ENCODE data around the gene C2CD2. TPM values are rescaled to one million over a fixed set of nuclear protein-coding genes. Genes with fewer than 3 reads are reported as not detected.

Gene C2CD2
- total RNA-seq, 2 experiments from 2014 or later: 6.2 to 7.1 TPM

DNA sequence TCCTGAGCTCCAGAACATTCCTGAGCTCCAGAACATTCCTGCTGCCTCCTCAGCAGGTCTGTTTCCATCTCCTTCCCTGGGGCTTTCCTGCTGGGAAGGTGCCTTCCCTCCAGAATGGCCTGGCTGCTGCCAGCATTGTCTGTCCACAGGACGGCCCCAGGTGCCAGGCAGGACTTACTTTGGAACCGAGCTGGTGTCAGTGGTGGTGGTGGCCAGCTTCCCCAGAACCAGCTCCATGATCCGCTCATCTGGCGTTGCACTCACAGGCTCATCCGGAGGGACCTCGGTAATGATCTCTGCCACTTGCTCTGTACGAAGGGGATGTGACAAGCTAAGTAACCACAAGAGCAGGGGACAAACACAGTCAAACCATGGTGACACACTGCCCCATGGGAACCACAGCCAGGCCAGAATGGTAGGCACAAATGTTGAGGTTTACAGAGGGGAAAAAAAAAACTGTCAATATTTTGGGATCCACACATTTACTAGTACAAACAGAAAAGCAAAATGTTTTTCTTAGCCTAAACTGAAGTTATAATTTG is 116.0 kb downstream of the C2CD2 start:
- DNase-seq: no peak
- no peak for ATAC-seq
- Mint-ChIP-seq H3K4me3 (no peak overlapping the region), H3K36me3 (ENCODE audit: low read depth) (peaks cover 42% of the 10 kb centered on the region), H3K9me3 (peaks cover 7% of the 10 kb centered on the region), H3K27ac (no peak overlapping the region), H3K4me1 (ENCODE audit: low read depth) (no peaks in the 10 kb centered on the region), H3K27me3 (no peaks in the 10 kb centered on the region)
- intact Hi-C loops (cut with micrococcal nuclease): no loop called here
- TF ChIP-seq, protein P1, sequence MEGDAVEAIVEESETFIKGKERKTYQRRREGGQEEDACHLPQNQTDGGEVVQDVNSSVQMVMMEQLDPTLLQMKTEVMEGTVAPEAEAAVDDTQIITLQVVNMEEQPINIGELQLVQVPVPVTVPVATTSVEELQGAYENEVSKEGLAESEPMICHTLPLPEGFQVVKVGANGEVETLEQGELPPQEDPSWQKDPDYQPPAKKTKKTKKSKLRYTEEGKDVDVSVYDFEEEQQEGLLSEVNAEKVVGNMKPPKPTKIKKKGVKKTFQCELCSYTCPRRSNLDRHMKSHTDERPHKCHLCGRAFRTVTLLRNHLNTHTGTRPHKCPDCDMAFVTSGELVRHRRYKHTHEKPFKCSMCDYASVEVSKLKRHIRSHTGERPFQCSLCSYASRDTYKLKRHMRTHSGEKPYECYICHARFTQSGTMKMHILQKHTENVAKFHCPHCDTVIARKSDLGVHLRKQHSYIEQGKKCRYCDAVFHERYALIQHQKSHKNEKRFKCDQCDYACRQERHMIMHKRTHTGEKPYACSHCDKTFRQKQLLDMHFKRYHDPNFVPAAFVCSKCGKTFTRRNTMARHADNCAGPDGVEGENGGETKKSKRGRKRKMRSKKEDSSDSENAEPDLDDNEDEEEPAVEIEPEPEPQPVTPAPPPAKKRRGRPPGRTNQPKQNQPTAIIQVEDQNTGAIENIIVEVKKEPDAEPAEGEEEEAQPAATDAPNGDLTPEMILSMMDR (IDR thresholded peaks at IDR 0.05): no peak
- CTCF ChIA-PET: no interaction called here
- POLR2A ChIA-PET: no interaction called here

DNA sequence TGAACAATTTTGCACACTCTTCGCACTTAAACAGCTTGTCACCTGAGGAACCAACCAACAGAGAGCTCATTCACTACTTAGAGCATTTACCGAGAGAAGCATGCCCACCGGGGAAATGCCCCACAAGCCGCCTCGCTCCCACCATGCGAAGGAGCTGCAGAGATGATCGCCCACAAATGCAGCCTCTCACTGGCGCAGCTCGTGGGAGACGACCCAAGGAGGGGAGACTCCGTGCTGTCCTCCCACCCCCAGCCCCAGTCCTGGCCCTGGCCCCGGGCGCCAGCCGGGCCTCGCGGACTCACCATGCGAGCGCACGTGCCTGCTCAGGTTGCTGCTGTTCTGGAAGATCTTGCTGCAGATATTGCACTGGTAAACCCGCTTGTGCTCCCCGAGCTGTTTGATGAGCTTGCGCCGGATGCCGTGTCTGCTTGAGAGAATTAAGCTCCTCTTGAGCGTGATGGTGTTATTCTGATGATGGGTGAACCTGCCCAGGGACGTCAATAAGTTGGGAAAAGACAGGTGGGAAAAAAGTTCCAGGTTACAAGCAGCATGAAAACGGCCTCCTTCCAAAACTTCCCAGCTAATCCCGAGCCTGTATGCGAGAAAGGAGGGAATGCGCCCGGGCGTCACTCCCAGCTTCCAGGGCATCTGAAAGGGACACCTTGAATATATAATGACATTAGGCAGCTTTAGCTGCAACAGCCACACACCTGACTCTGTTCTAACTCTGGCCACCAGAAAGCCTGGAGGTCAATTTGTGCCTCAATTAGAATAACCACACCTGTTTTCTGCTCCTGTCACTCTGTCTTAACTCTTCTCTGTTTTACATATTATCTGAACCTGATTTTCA is 117.4 kb downstream of the C2CD2 start:
- ATAC-seq (no peak), DNase-seq (no peak)
- intact Hi-C loops (cut with micrococcal nuclease): no loop called here
- no peaks in the 10 kb centered on the region for H3K27me3 Mint-ChIP-seq
- H3K27ac Mint-ChIP-seq: no peak overlapping the region
- ChIA-PET POLR2A (no interaction called here), CTCF (interaction anchor here (0.9 to 1.1 kb wide), 2 partner anchors 20 to 271 kb away, joined by 3 read pairs; no protein-coding TSS in a partner anchor)
- no peaks in the 10 kb centered on the region for H3K4me1 Mint-ChIP-seq (ENCODE audit: low read depth)
- peaks cover 36% of the 10 kb centered on the region for H3K36me3 Mint-ChIP-seq (ENCODE audit: low read depth)
- TF ChIP-seq, protein P1 (IDR thresholded peaks at IDR 0.05): no peak
- no peak overlapping the region for H3K4me3 Mint-ChIP-seq
- peaks cover 6% of the 10 kb centered on the region for H3K9me3 Mint-ChIP-seq

DNA sequence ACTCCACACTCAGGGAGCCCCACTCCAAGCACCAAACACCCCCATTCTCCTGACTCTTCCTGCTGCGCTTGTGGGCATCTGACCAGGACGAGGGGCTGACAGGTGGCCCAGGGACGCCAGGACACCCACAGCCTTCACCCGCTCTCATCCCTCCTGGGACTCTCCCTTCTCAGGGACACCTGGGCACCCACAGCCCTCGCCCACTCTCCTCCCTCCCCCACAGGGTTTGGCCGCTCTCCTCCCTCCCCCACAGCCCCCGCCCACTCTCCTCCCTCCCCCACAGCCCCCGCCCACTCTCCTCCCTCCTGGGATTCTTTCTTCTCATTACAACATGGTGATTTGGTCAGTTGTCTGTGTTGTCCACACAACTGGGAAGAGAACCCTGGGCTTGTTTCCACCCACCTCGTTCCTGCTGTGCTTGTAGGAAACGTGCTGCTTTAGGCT is 118.1 kb downstream of the C2CD2 start:
- Mint-ChIP-seq H3K9me3 (no peaks in the 10 kb centered on the region), H3K4me3 (no peak overlapping the region), H3K36me3 (ENCODE audit: low read depth) (peaks cover 30% of the 10 kb centered on the region), H3K4me1 (ENCODE audit: low read depth) (no peaks in the 10 kb centered on the region), H3K27ac (no peak overlapping the region), H3K27me3 (no peaks in the 10 kb centered on the region)
- intact Hi-C loops (cut with micrococcal nuclease): no loop called here
- POLR2A ChIA-PET: no interaction called here
- TF ChIP-seq, protein P1 (IDR thresholded peaks at IDR 0.05): no peak
- CTCF ChIA-PET: interaction anchor here (0.9 to 1.1 kb wide), 2 partner anchors 19 to 272 kb away, joined by 3 read pairs; no protein-coding TSS in a partner anchor
- ATAC-seq (no peak), DNase-seq (no peak)

Other genes with a start within 250 kb of the C2CD2 start
- under 1 TPM; 0.65 to 0.76 TPM for gene RIPK4, start 187.0 kb downstream of the C2CD2 start, total RNA-seq
- 10 to 100 TPM; 13.2 to 14.5 TPM for gene PRDM15, start 74.7 kb downstream of the C2CD2 start, total RNA-seq
- gene ZBTB21, start 56.3 kb upstream of the C2CD2 start, total RNA-seq: 10 to 100 TPM; 29.6 to 29.7 TPM
- gene UMODL1, start 117.3 kb upstream of the C2CD2 start, total RNA-seq: not detected